GM23248 (cell line): ENCODE data around the gene ACADM. TPM values are rescaled to one million over a fixed set of nuclear protein-coding genes. Genes with fewer than 3 reads are reported as not detected.
"Not testable (repeated sequence)": the region's sequence is repeated elsewhere in the genome, so short reads cannot be mapped to it uniquely, and the experiment has no call there.

ENCODE experiments used
- DNase-seq: peaks from one replicate; pipeline ENCODE4 v3.0.0-alpha.2; 2015
- H2AFZ ChIP-seq: fragments of 200-600 bp; sonication (generic); 2 replicates; pipeline ENCODE4 v1.6.1; 2016; ENCODE audit warnings: antibody characterized with exemption
- H3F3A ChIP-seq: fragments of 200-600 bp; sonication (generic); 2 replicates; pipeline ENCODE4 v1.6.1; 2016; ENCODE audit warnings: mild to moderate bottlenecking, antibody characterized with exemption, mixed run types; ENCODE audit not compliant: insufficient read depth
- H3K27ac ChIP-seq: fragments of 200-600 bp; sonication (generic); 2 replicates; pipeline ENCODE4 v1.5.1; 2016; ENCODE audit warnings: mild to moderate bottlenecking
- H3K27me3 ChIP-seq: fragments of 200-600 bp; sonication (generic); replicated peaks from 2 replicates; pipeline ENCODE4 v1.6.1; 2016; ENCODE audit warnings: mild to moderate bottlenecking; ENCODE audit not compliant: insufficient read depth
- H3K36me3 ChIP-seq: fragments of 200-600 bp; sonication (generic); 2 replicates; pipeline ENCODE4 v1.6.1; 2016; ENCODE audit warnings: low read depth, mild to moderate bottlenecking
- H3K4me1 ChIP-seq: fragments of 200-600 bp; sonication (generic); 2 replicates; pipeline ENCODE4 v1.6.1; 2016; ENCODE audit warnings: mild to moderate bottlenecking; ENCODE audit not compliant: insufficient read depth
- H3K4me2 ChIP-seq: fragments of 200-600 bp; sonication (generic); one replicate; pipeline ENCODE4 v1.6.1; 2016; ENCODE audit warnings: mild to moderate bottlenecking; ENCODE audit not compliant: unreplicated experiment
- H3K4me3 ChIP-seq: fragments of 200-600 bp; sonication (generic); 2 replicates; pipeline ENCODE4 v1.5.1; 2016; ENCODE audit warnings: mild to moderate bottlenecking
- H3K79me2 ChIP-seq: fragments of 200-600 bp; sonication (generic); 2 replicates; pipeline ENCODE4 v1.6.1; 2016; ENCODE audit warnings: mild to moderate bottlenecking; ENCODE audit not compliant: insufficient read depth
- H3K9ac ChIP-seq: fragments of 200-600 bp; sonication (generic); 2 replicates; pipeline ENCODE4 v1.6.1; 2016; ENCODE audit warnings: mild to moderate bottlenecking
- H3K9me2 ChIP-seq: fragments of 200-600 bp; sonication (generic); 2 replicates; pipeline ENCODE4 v1.6.1; 2016; ENCODE audit warnings: mixed run types, mild to moderate bottlenecking, moderate library complexity; ENCODE audit not compliant: insufficient read depth
- H3K9me3 ChIP-seq: fragments of 200-600 bp; sonication (generic); one replicate; pipeline ENCODE4 v1.6.1; 2017; ENCODE audit warnings: low read depth
- H4K20me1 ChIP-seq: fragments of 200-600 bp; sonication (generic); 2 replicates; pipeline ENCODE4 v1.6.0; 2016; ENCODE audit not compliant: insufficient read depth
- EZH2 ChIP-seq: fragments of 200-600 bp; sonication (generic); IDR thresholded peaks from 2 replicates; pipeline ENCODE4 v1.6.1; 2018; ENCODE audit warnings: antibody characterized with exemption, mild to moderate bottlenecking; ENCODE audit not compliant: insufficient read depth, poor library complexity, severe bottlenecking
- EZH2phosphoT487 ChIP-seq: fragments of 200-600 bp; sonication (generic); IDR thresholded peaks from 2 replicates; pipeline ENCODE4 v1.6.1; 2018; ENCODE audit warnings: antibody characterized with exemption, moderate library complexity, mild to moderate bottlenecking, low read depth; ENCODE audit not compliant: insufficient read depth
- WGBS, 2 experiments: methylation state at CpG; one replicate each; pipeline ENCODE4 v1.1.6; 2015 to 2017; ENCODE audit warnings: low lambda C conversion rate in 2 of 2, low coverage in 1 of 2; ENCODE audit errors: missing lambda C conversion rate in 2 of 2; 5-methylcytosine and 5-hydroxymethylcytosine counted together
- in situ Hi-C: fragments of 300-500 bp; cut with MboI; formaldehyde crosslinking; loops from 2 replicates; pipeline ENCODE4 v1.15.0; 2020
- polyA plus RNA-seq: library from polyadenylated mRNA; unstranded; fragments of >200 nt; fragmentation: Nextera tagmentation; extraction: Ambion mirVana; gene quantifications from 2 replicates; pipeline ENCODE4 v1.2.1, GENCODE V29; 2016
- total RNA-seq: library from RNA; depleted of rRNA; stranded (reverse); fragments of >200 nt; shearing (Covaris generic); gene quantifications from 2 replicates; pipeline ENCODE4 v1.2.3, GENCODE V29; 2014

Gene ACADM
- total and polyA plus RNA-seq, 2 experiments from 2014 or later = 32.6 to 37.5 TPM

GRCh38 chr1:75796376-75797272, 72.1 kb downstream of the ACADM start, which contains the start of gene MSH4:
Gene MSH4, plus strand, starts transcription at chr1:75796882. Its CDS starts 104 bp downstream, at chr1:75796986.
- in situ Hi-C loops = no loop called here
- Histone ChIP-seq H2AFZ (no peak within 1 kb of the TSS), H3K27me3 (no peaks in the 10 kb centered on the region), H3K4me1 (no peaks in the 10 kb centered on the region), H3K36me3 (peaks cover 51% of the 10 kb centered on the region), H3F3A (peaks cover 74% of the 10 kb centered on the region), H3K27ac (no peak within 1 kb of the TSS), H3K9me3 (no peaks in the 10 kb centered on the region), H3K79me2 (peaks cover 10% of the 10 kb centered on the region), H4K20me1 (peaks cover 8% of the 10 kb centered on the region; the same call in 1 of the 2 replicates), H3K9me2 (no peaks in the 10 kb centered on the region), H3K4me3 (no peak within 1 kb of the TSS), H3K4me2 (no peak within 1 kb of the TSS), H3K9ac (no peak within 1 kb of the TSS)
- DNase-seq = no peak
- no peak for TF ChIP-seq EZH2
- no peak for TF ChIP-seq EZH2phosphoT487
- WGBS, 2 experiments = 88 to 91% methylated on average over 27 to 34 of the region's 34 CpGs

GRCh38 chr1:75797273-75797588, 72.7 kb downstream of the ACADM start:
- DNase-seq = no peak
- Histone ChIP-seq H3K4me2 (no peak overlapping the region), H3K9me3 (no peaks in the 10 kb centered on the region), H2AFZ (no peak overlapping the region), H3K4me3 (no peak overlapping the region), H3K27ac (no peak overlapping the region), H3K4me1 (no peaks in the 10 kb centered on the region), H3K27me3 (no peaks in the 10 kb centered on the region), H4K20me1 (peaks cover 2% of the 10 kb centered on the region; the same call in 1 of the 2 replicates), H3K9me2 (no peaks in the 10 kb centered on the region), H3K79me2 (peaks cover 4% of the 10 kb centered on the region), H3K36me3 (peaks cover 45% of the 10 kb centered on the region), H3F3A (peaks cover 73% of the 10 kb centered on the region), H3K9ac (no peak overlapping the region)
- TF ChIP-seq EZH2 (no peak), EZH2phosphoT487 (no peak)
- 89% methylated on average over 6 of the region's 6 CpGs for WGBS, 2 experiments
- in situ Hi-C loops = no loop called here

GRCh38 chr1:75797606-75798216, 73.2 kb downstream of the ACADM start:
- DNase-seq = no peak
- Histone ChIP-seq H4K20me1 (no peaks in the 10 kb centered on the region), H3K4me1 (no peaks in the 10 kb centered on the region), H3K9ac (no peak overlapping the region), H2AFZ (no peak overlapping the region), H3K27me3 (no peaks in the 10 kb centered on the region), H3F3A (peaks cover 72% of the 10 kb centered on the region), H3K4me2 (no peak overlapping the region), H3K9me3 (no peaks in the 10 kb centered on the region), H3K27ac (0 out of 2 replicates have a peak overlapping the region, but pooled peaks have one; percentile 18), H3K4me3 (no peak overlapping the region), H3K79me2 (no peaks in the 10 kb centered on the region), H3K36me3 (peaks cover 40% of the 10 kb centered on the region), H3K9me2 (no peaks in the 10 kb centered on the region)
- in situ Hi-C loops = no loop called here
- TF ChIP-seq EZH2 (no peak), EZH2phosphoT487 (no peak)
- WGBS, 2 experiments = 80 to 81% methylated on average over 13 of the region's 13 CpGs

GRCh38 chr1:75801480-75801879, 77.0 kb downstream of the ACADM start:
- 79 to 96% methylated on average over 2 of the region's 2 CpGs for WGBS, 2 experiments
- not testable (repeated sequence) for H3K27ac ChIP-seq, H3K27me3 ChIP-seq

More at GRCh38 chr1:75801480-75801879, 77.0 kb downstream of the ACADM start:
- H2AFZ ChIP-seq, H3K9me3 ChIP-seq, H3K79me2 ChIP-seq, H3K9ac ChIP-seq, H3K36me3 ChIP-seq, DNase-seq, H3K4me1 ChIP-seq, H4K20me1 ChIP-seq, H3K9me2 ChIP-seq, in situ Hi-C loops, H3K4me2 ChIP-seq, H3K4me3 ChIP-seq: not testable (repeated sequence)
- peaks cover 41% of the 10 kb centered on the region for H3F3A ChIP-seq
